ENCODE results near the gene GJE1.
"Not testable (repeated sequence)": the region's sequence is repeated elsewhere in the genome, so short reads cannot be mapped to it uniquely, and the experiment has no call there.

DNA sequence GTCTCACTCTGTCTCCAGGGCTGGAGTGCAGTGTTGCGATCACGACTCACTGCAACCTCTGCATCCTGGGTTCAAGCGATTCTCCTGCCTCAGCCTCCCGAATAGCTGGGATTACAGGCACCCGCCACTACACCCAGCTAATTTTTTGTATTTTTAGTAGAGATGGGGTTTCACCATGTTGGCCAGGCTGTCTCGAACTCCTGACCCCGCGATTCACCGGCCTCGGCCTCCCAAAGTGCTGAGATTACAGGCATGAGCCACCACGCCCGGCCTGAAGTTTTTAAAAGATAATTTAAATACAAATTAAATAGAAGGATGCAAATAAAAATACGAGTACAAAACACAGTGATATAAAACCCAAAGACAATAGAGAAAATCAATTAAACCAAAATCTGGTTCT lies 8.8 kb downstream of the GJE1 start:
- not testable (repeated sequence) for TF ChIP-seq REST (IDR thresholded peaks at IDR 0.05; ENCODE audit: insufficient read depth in 1 of 2, low read depth in 2 of 2, low read length in 1 of 2); POLR2AphosphoS5 (IDR thresholded peaks at IDR 0.05; ENCODE audit: low read depth, low read length)

All from Panc1 (cell line).